Measurements from ENCODE around the gene RASA3.

GRCh38 chr13:114179087-114179658, 46.8 kb upstream of the RASA3 start, which contains the start of gene CFAP97D2:
- TF ChIP-seq CTCF (IDR thresholded peaks at IDR 0.05), result no peak
- TF ChIP-seq POLR2A (IDR thresholded peaks at IDR 0.05), result no peak

Measured in right lobe of liver (tissue), 4 donors.